Renal cortex interstitium (tissue), 11 donors: ENCODE data around the gene TPH2. TPM values are rescaled to one million over a fixed set of nuclear protein-coding genes. Genes with fewer than 3 reads are reported as not detected.

Source experiments
- DNase-seq, 11 donors: peaks; one replicate each; pipeline ENCODE4 v3.0.0-alpha.2; 2013; ENCODE audit warnings: low read depth in 9 of 11, low spot score in 4 of 11; ENCODE audit errors: extremely low read depth in 1 of 11
- polyA plus RNA-seq, 3 donors: library from polyadenylated mRNA; unstranded; fragments of 120-200 nt; gene quantifications; one replicate each; pipeline ENCODE4 v1.2.1, GENCODE V29; 2013; ENCODE audit not compliant: insufficient read length in 3 of 3

The TPH2 gene
- polyA plus RNA-seq, 3 donors: 0.09 to 0.47 TPM; not detected in 1

GRCh38 chr12:71955970-71956369 lies 17.3 kb downstream of the TPH2 start:
- no peak for DNase-seq

GRCh38 chr12:71958056-71958455 lies 19.4 kb downstream of the TPH2 start:
- DNase-seq: no peak

DNA sequence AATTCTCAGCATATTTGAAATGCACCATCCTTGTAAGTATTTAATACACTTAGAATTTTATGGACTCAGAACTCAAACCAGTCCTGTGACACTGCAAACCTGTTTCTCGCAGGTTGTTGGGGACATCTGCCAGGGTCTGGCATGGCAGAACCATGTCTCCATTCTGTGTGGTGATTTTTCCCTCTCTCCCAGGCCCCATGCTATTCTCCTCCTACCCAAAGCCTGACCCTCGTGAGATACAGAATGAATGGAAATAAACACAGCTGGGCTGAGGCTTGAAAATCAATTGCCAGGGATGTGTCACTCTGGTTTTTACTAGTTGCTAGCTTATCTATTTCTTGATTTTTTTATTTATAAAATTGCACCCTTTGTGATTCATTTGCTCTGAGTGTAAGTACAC lies 19.8 kb downstream of the TPH2 start:
- no peak for DNase-seq

DNA sequence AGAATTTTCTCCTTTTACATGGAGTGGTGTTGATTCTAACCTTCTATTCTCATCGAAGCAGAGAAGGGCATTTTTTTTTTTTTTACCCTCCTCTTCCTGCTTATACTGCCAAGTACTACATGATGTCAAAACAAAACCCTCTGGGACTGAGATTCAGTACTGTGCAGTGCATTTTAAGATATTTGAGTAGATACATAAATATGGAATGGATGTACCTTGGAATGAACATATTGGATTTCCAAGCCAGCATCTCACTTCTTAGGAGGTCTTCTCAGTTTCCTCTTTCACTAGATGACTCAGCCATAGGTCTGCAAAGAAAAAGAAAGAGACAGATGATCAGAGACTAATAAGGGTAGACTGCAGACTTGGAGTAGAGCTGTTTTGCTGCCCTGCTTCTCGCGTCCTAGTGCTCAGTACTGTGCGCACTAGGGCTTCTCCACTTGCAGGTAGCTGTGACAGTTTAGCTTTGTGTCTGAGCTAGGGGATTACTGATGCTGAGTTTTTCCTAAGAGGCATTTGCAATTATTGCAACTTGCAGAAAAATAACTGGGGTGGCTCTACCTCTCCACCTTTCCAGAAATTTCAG lies 20.4 kb downstream of the TPH2 start:
- no peak for DNase-seq

DNA sequence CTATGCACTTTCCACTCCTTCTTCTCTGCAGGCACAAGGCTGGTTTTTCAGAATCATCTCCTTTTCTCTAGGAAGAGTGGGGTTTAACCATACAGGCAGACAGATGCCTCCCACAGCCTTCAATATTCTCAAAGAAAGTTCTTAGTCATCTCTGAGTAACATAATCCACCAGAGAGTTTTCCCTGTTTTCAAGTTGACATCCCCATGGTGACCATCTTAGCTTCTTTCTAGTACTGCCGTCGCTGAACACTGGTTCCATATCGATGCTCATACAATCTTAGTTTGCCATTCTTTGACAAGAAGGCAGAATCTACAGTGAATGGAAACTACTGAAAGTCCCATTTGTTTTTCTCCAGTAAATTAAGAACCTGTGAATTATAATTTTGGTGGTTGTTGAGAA lies 28.6 kb downstream of the TPH2 start:
- DNase-seq: no peak

DNA sequence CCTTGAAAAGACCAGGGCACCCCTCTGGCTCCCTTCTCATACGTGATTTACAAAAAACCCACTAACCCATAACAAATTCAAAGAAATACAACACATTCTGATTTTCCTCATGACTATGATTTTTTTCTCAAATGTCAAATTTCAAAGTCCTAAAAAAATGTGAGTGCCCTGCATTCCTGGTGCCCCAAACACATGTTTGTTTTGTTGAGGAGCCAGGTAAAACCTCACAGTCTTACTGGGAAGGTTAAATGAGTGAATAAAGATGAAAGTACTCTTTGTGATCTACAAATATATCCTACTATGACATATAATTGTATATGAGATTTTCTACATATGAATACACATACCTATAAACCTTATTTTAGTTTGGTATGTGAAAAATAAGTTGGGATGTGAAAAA lies 30.7 kb downstream of the TPH2 start:
- no peak for DNase-seq

- DNase-seq: no peak
Observed at GRCh38 chr12:71970031-71970430, 31.4 kb downstream of the TPH2 start.

- DNase-seq: no peak
Observed at GRCh38 chr12:71972441-71973074, 33.9 kb downstream of the TPH2 start.

DNA sequence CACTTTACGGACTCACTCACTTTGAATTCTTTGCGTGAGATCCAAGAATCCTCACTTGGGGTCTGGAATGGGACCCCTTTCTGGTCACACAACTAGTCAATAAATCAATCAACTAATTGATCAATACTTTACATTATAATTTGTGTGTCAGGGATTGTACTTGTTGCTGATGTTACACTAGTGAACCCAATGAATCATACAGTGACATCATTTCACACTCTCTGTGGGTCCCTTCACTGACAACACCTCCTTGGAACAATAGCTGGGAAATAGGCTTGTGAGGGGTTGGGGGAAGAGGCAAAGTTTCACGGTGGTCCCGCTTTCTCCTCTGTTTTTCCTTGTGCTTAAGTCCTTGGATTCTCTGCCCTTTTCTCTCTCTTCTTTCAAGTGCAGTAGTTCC lies 35.0 kb downstream of the TPH2 start:
- DNase-seq: no peak

DNA sequence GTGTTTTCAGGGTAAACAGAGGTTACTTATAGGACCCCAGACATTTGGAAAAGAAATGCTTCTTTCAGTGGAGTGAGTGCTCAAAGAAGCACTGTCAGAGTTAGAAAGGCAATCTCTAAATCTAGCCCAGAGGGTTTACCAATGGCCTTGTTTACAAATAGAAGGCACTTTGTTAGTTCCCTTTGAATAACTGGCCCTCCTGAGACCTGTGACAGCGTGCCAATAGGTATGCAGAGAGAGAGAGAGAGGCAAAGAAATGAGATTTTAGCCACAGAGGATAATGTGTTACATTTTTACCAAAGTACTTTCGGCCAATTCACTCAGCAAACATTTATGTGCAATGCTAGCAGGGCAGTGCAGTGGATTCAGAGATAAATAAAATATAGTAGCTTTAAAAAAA lies 41.9 kb downstream of the TPH2 start:
- DNase-seq: no peak

- DNase-seq: no peak
Observed at GRCh38 chr12:71981149-71981548, 42.5 kb downstream of the TPH2 start.

DNA sequence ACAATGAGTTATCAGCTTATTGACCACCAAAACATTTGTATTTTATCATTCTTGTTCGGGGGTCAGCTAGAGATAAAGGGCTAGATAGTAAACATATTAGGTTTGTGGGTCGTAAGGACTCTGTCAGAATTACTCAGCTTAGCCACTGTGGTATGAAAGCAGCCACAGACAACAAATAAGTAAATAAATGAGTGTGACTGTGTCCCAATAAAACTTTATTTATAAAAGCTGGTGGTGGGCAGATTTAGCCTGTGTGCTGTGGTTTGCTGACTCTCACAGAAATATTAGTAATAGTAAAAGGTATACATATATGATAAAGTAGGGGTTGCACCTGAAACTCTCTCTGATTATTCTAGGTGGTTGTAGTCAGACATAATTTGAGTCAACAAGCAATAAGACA lies 56.1 kb downstream of the TPH2 start:
- DNase-seq: no peak

- DNase-seq: no peak
Observed at GRCh38 chr12:71999795-72000194, 61.1 kb downstream of the TPH2 start.

DNA sequence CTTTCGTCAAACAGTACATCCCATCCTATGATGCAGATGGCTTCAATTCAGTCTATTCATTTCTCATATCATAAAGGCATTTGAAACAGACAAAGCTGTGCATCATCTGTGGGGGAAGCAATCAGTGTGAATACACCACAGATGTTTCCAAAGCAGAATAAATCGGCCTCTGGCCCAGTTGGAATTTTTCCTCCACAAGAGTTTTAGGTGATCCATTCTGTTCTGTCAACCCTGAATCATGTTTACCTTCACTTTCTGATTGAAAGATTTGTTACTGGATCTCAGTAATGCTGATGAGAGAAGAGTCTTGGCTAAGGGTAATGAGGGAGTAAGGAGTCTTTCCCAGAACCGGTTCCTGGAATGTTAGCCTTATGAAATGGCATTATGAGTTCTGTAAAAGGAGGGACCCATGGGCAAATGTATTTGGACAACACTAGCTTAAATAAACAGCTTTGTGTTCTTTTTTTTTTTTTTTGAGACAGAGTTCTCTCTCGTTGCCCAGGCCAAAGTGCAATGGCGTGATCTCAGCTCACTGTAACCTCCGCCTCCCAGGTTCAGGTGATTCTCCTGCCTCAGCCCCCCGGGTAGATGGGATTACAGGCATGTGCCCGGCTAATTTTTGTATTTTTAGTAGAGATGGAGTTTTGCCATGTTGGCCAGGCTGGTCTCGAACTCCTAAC lies 62.5 kb downstream of the TPH2 start:
- no peak for DNase-seq

DNA sequence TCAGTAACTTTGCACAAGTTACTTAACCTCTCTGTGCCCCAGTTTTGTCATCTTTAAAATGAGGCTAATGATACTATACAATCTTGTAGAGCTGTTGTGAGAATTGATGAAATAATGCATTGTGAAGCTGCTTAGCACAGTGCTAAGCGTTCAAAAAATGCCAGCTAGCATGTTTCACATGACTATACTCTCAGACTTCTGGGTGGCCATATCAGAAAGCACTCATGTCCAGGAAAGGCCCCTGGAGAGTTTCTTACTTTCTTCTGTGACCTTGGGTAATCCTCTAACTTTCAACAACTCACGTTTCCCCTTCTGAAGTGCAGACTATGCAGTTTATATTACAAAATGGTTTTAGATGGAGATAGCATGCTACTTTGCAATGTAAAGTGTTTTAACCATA lies 68.1 kb downstream of the TPH2 start:
- DNase-seq: no peak

GRCh38 chr12:72010356-72010755 lies 71.7 kb downstream of the TPH2 start:
- no peak for DNase-seq

- DNase-seq: peak in 1 of 11 donors; percentile 1
Observed at GRCh38 chr12:72011374-72011773, 72.7 kb downstream of the TPH2 start.

DNA sequence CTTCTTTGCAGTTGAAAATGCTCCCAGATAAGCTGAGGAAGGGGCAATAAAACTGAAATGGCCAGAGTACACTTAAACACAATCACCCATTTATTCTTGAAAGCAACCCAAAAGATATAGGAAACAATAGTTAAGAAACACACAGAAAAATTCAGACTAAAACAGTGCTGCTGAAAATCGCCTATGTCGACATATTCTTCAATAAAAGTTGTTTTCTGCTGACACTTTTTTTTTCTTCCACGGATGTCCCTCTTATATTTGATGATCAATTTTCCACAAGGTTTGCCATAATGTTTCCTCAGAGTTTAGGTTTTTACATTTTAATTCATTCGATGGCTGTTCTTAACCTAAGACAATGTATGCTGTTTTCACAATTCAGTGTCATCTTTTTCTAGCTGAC lies 74.2 kb downstream of the TPH2 start:
- no peak for DNase-seq

- no peak for DNase-seq
Observed at GRCh38 chr12:72015895-72016294, 77.2 kb downstream of the TPH2 start.

DNA sequence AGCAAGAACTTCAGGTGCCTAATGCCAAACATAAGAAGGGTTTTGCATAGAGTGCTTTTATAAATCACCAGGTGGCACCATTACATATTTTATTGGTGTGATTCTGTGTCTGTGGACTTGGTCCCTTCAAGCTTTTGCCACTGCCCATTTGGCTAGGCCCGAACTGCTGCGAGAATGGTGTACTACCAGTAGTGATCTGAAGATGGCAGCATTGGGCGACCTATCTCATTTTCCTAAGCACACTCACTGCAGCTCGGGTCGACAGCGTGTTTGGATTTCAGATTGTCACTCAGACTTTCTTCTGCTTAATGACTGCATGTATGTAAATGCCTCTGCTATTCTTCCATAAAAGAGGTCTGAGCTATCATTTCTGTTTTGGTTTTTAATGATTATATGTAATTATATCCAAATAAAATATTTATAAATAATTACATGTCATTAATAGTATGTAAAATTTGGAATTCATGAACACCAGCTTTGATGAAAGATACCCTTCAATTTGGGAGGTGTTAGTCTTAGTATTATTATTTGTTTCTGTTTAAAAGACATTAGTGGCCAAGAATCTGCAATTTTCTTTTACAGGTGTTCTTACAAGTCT lies 78.5 kb downstream of the TPH2 start:
- DNase-seq: peak; percentile 27 to 83 (median 54)
